Stimulated activated CD4-positive, alpha-beta T cell treated with anti-CD3 and anti-CD28 coated beads, TNF-alpha, amount 100 ng/mL, for 4 hours (primary cell): ENCODE data around the gene AQP11.

Experiments used
- DNase-seq, 3 experiments: peaks; one replicate each; pipeline ENCODE4 v3.0.0-alpha.2; 2020; ENCODE audit warnings: low read depth in 3 of 3

AQP11 gene

DNA sequence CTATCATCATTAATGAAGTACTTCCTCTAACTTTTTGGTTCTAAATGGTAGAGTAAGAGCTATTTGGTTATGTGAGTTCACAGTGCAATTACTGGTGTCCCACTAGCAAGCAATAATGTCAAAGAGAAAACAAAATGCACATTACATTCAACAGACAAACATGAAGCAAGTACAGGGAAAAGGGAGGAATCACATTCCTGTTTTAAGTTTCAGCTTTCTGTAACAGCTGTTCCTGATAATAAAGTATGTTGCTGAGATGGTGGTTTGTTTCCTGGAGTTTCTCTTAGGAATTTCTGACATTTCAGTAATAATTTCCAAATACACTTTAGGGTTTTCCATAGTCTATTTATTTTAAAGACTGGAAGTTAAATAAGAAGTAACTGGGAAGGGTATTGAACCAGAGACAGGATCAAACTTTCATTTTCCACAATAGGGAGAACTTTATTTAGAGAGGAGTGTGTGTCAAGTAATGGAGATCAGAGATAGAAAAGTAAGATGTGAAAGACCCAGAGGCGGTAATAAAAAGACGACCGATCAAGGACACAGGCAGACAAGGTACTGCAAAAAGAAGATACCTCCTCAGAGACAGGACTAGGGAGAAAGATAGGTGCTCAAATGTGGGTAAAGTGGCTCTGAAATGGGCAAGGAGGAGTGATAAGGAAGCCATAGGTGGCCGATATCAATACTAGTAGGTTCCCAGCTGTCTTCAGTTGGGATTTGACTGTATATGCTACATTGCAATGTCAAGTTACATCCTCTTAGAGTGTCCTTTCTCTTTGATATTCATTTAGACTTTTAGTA lies 68.7 kb downstream of the AQP11 start:
- no peak for DNase-seq
